ENCODE measurements around the gene DNAJC25.

GRCh38 chr9:111663301-111663823 is 32.2 kb downstream of the DNAJC25 start:
- TF ChIP-seq CTCF (IDR thresholded peaks at IDR 0.05; ENCODE audit: insufficient read depth, low read length, poor library complexity, severe bottlenecking) (no peak), EZH2phosphoT487 (conservative IDR thresholded peaks at IDR 0.05; ENCODE audit: low read length) (no peak)

All from SU-DHL-6 (cell line).